HepG2 (cell line): ENCODE results near the gene TFF1.

Source experiments
- GABPA ChIP-seq, 2 experiments: IDR thresholded peaks; 2 replicates each; pipeline ENCODE4 v1.6.1; 2011 to 2016; ENCODE audit warnings: low read depth in 2 of 2, low read length in 1 of 2, missing biosample characterization in 1 of 2, missing genetic modification characterization in 1 of 2
- HMG20B ChIP-seq: conservative IDR thresholded peaks from 2 replicates; pipeline ENCODE4 v1.6.1; 2016; ENCODE audit warnings: missing genetic modification reagents, missing compliant biosample characterization
- HNRNPUL1 ChIP-seq: fragments of 200-400 bp; formaldehyde crosslinking; IDR thresholded peaks from 2 replicates; pipeline ENCODE4 v1.6.1; 2017; ENCODE audit warnings: low read depth, mild to moderate bottlenecking, low read length, moderate library complexity
- POLR2AphosphoS5 ChIP-seq: IDR thresholded peaks from 2 replicates; pipeline ENCODE4 v1.6.1; 2012; ENCODE audit warnings: low read depth, low read length
- USF2 ChIP-seq, 2 experiments: sonication (generic) in 1 of 2; formaldehyde crosslinking in 1 of 2; IDR thresholded peaks; 2 replicates each; pipeline versions ENCODE4 v1.5.1 to v1.6.1; 2011 to 2020; ENCODE audit warnings: borderline replicate concordance in 1 of 2, low read depth in 1 of 2, low read length in 1 of 2, mild to moderate bottlenecking in 1 of 2, missing genetic modification reagents in 1 of 2, moderate library complexity in 1 of 2

DNA sequence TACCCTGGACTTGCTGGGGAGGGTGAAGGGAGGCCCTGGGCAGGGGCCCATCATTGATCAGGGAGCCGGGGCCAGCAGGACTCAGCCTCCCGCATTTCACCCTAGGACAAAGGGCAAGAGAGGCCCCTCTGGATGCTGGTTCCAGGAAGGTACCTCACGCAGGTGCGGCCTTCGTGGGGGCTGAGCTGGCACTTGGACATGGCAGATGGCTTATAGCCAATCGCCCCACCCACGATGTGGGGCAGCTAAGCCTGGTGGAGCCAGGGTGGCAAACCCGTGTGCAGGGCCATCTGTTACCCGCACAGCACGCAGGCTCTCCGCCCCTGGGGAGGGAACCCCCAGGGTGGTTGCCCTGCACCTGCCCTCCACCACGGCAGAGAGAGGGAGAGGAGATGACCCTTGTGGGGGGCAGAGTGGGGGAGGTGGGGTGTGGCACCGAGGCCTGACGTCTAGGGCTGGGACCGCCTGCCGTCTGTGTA is 53.7 kb downstream of the TFF1 start:
- TF ChIP-seq HMG20B (CRISPR knock-in tag) (no peak), POLR2AphosphoS5 (no peak), USF2 (IDR thresholded peaks at IDR 0.05; ENCODE audit: low read depth, low read length) (no peak), USF2 (CRISPR knock-in tag; IDR thresholded peaks at IDR 0.05; ENCODE audit: borderline replicate concordance) (no peak), HNRNPUL1 (no peak), GABPA (IDR thresholded peaks at IDR 0.05; ENCODE audit: low read depth, low read length) (no peak), GABPA (CRISPR knock-in tag; IDR thresholded peaks at IDR 0.05; ENCODE audit: low read depth) (no peak)
